GM18520 (cell line): Measurements from ENCODE around the gene TTC22.

Experiments
- ATAC-seq: cut with Tn5 transposase; IDR thresholded peaks from one replicate; pipeline ENCODE4 v1.9.1; 2021; ENCODE audit not compliant: unreplicated experiment

Gene TTC22

DNA sequence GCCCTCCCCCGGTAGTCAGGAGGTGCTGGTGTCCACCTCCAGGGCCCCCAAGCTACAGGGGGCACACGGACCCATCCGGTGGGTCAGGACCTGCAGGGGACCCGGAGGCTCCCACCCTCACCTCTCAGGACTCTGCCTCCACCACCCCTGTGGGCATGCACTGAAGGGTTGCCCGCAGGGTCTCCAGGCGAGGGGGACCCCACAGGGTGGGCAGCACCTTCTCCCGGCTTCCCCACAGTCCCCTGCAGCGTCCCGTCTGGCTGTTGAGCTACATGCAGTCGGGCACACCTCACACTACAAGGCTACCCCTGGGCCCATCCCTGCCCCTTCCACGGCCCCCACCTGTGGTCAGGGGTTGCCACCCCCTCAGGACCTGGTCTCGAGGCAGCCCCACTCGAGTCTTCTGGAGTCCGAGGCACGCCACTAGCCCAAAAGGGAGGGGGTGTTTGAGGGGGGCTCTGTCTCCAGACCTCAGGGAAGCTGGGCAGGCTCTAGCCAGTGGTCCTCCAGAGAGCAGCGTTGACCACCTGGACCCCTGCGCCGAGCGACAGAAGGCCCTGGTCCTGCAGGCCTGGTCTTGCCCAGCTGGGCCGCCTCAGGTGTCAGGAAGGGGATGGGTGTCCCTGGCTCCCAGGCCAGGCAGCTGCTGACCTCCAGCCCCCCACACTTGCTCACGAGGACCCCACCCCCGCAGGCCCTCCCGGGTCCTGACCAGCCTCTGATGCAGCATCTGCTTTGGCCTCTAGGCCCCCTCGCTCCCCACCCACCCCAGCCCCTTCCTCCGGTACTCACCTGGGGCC is 46.4 kb downstream of the TTC22 start:
- no peak for ATAC-seq

DNA sequence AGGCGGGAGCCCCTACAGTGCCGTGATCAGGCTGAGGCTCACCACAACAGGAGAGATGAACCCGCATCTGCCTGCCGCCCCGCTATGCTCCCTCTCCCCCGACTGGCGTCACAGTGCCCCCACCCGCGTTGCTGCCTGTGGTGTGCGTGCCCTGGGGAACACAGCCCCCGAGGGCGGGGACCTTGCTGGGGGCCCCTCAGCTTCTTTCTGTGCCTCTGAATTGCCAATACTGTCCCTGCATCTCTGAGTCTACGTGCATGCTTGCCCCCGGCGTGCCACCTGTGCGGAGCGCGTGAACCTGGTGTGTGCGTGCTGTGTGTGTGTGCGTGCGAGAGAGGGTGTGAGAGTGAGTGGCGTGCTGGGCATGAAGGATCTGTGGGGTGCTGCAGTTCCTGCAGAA is 47.1 kb downstream of the TTC22 start:
- no peak for ATAC-seq

DNA sequence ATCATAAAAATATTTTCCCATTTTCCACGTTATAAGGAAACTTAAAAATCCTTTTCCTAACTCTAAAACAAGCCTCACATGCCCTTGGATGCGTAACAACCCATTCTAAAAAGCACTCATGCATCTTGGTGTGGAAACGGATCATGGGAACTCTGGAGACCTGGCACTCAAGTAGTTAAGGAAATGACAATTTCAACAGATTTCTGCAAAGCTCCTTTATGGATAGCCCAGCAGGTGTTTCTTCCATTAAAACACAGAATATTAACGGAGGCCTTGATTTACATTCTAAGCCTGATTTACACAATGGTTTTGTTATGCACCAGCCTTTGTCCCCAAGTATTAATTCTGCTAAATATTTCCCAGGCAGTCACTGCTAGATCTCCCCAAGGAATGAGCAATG is 49.7 kb downstream of the TTC22 start:
- no peak for ATAC-seq

DNA sequence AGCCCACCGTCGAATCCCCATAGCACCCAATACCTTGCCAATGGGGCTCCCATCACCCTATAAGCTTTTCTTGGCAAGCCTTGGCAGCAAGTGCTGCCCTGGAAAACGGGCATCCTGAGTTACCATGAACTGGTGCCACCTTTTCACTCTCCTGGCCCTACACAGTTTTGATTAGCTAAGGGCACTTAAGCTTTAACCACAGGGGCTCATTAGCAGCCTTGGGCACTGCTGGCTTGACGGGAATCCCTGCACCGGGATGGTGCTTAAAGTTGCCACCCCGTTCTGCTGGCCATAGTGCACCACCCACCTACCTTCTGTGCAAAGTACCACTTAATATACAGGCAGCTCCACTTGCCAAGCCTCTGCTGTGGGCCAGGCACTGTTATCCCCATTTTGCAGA is 50.5 kb downstream of the TTC22 start:
- no peak for ATAC-seq

DNA sequence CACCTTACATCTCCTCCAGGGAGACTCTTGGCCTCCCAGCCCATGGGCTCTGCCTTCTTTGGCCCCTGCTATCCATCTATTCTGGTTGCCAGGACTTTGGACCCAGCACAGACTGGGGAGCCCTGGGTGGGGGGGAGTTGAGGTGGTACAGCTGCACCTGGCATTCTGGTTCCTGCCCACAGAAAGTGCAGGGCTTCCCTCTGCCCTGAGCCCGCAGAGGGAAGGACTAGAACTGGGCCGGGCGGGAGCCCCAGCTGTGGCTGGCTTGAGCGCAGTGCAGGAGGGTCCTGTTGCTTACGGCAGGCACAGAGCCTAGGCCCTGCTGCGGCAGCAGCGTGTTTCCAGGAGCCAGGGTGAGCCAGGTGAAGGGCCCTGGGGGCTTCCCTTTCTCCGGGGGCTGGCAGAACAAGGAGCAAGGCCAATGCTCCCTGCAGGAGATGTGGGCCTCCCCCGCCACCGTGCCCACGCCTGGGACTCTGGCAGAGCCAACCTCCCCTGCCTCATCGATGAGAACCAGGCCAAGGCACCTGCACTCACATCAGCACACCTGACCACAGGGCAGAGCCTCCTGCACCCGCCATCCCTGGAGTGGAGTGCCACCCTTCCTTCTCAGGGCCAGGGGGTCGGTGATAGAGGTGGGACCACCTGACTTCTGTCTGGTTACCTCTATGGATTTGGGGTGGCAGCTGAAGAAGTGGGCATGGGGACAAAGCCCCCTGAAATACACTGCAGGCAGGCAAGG is 52.9 kb downstream of the TTC22 start:
- ATAC-seq, result no peak

DNA sequence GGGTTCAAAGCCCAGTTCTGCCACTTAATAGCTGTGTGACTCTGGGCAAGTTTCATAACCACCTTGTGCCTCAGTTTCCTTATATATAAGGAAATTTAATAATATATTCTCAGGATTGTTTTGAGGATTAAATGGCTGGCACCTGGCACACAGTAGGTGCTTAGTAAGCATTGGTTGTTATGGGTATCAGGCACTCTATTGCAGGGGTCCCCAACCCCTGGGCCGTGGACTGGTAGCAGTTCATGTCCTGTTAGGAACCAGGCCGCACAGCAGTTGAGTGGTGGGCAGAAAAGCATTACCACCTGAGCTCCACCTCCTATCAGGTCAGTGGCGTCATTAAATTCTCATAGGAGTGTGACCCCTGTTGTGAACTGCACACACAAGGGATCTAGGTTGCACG is 55.3 kb downstream of the TTC22 start:
- ATAC-seq, result no peak

- no peak for ATAC-seq
Observed at GRCh38 chr1:54745274-54745673, 55.8 kb downstream of the TTC22 start.

DNA sequence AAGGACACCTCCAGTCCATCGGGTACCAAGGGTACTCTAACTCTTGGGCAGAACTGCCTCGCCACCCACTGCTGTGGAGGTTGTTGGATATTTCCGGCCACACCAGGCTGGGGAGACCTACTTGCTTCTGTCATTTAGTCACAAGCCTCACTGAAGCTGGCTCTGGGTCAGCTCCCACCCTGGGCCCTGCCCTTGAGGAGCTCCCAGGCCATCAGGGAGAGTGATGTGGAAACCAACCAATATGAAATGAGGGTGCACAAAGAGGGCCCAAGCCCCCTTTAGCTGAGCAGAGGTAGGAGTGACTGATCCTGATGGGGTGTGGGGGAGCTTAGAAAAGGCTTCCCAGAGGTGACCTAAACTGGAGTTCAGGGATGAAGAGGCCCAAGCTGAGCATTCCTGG is 56.4 kb downstream of the TTC22 start:
- ATAC-seq, result no peak

DNA sequence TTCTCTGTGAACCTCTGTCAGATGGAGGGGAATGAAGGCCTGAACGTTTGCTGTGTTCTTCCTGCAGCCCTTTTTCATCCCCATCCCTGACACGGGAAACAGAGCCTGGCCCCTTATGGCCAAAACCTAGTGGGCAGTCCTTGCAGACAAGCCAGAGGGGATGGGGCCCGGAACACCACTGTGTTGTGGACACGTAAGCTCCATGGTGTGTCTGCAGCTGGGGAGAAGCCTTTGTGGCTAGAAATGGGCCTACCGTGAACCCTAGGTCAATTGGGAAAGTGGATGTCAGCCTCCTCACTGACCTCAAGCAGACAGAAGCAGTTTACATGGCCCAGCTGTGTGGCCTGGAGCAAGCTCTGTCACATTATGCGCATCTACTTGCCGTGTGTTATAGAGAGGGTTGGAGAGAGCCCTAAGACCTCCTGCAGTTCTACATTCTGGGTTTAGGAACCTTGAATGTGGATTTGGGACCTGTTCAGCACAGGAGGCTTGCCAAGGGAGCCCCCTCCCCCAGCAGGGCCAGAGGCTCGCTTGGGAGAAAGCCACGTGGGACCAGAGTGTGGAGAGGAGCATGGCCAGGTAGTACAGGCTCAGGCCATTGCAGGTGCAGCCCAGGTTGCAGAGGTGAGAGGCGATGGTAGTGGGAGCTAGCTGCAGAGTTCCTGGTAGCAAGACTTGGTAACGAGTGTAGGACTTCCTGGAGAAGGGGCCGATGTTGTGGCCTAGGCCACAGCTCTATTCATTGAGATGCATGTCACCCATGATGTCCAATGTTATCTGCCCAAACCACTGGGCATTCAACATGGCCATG is 57.5 kb downstream of the TTC22 start:
- ATAC-seq, result no peak

- ATAC-seq, result no peak
Observed at GRCh38 chr1:54742282-54742681, 58.8 kb downstream of the TTC22 start.

GRCh38 chr1:54741531-54741930 is 59.6 kb downstream of the TTC22 start:
- ATAC-seq, result no peak

DNA sequence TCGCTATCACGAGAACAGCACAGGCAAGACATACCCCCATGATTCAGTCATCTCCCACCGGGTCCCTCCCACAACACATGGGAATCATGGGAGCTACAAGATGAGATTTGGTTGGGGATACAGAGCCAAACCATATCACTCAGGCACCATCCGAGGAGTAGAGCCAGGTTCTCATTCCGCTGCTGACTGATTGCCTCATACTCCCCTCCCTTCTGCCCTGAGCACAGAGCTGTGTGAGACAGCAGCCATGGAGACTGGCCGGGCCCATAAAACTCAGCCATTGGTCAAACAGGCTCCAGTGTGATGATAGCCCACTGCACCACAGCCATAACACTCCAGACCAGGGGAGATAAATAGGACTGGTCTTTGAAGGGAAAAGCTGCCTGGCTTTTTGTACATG is 62.9 kb downstream of the TTC22 start:
- no peak for ATAC-seq

- ATAC-seq, result no peak
Observed at GRCh38 chr1:54736685-54737084, 64.4 kb downstream of the TTC22 start.
